Vagina (tissue), 2 donors: ENCODE data around the gene MEX3A.

Experiments
- POLR2A ChIP-seq, 2 donors: fragments of 450-650 bp; IDR thresholded peaks; one replicate each; pipeline ENCODE4 v1.6.1; 2017; ENCODE audit warnings: antibody characterized with exemption in 2 of 2, mild to moderate bottlenecking in 2 of 2, moderate library complexity in 2 of 2
- POLR2AphosphoS5 ChIP-seq, 2 donors: sonication (generic); formaldehyde crosslinking; IDR thresholded peaks; one replicate each; pipeline ENCODE4 v1.9.0; 2017; ENCODE audit warnings: antibody characterized with exemption in 2 of 2, mild to moderate bottlenecking in 2 of 2, low read depth in 1 of 2; ENCODE audit not compliant: insufficient read depth in 1 of 2
- TF ChIP-seq, protein P1 (sequence below), 3 experiments: fragments of 450-650 bp in 2 of 3; fragments of 200-600 bp in 1 of 3; sonication (generic) in 1 of 3; IDR thresholded peaks; one replicate each; pipeline ENCODE4 v1.5.1; 2017 to 2019; ENCODE audit warnings: antibody characterized with exemption in 3 of 3, mild to moderate bottlenecking in 2 of 3, moderate library complexity in 2 of 3

DNA sequence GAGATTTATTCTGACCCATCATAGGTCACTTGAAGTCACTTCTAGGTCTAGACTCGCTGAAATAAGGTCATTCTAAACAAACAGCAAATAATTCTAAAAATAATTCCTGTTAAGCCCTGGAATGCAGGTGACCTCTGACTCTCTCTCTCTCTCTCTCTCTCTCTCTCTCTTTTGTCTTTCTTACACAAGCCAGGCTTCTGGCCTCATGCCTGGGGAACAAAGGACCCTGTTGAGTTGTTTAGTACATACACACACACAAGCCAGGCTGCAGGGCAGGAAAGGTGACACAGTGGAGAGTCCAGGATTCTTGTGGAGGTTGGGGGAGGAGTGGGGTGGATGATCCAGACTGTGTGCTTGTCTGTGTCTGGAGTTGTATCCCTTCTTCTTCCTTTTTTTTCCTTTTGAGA, 4.0 kb upstream of the MEX3A start:
- TF ChIP-seq, protein P1, sequence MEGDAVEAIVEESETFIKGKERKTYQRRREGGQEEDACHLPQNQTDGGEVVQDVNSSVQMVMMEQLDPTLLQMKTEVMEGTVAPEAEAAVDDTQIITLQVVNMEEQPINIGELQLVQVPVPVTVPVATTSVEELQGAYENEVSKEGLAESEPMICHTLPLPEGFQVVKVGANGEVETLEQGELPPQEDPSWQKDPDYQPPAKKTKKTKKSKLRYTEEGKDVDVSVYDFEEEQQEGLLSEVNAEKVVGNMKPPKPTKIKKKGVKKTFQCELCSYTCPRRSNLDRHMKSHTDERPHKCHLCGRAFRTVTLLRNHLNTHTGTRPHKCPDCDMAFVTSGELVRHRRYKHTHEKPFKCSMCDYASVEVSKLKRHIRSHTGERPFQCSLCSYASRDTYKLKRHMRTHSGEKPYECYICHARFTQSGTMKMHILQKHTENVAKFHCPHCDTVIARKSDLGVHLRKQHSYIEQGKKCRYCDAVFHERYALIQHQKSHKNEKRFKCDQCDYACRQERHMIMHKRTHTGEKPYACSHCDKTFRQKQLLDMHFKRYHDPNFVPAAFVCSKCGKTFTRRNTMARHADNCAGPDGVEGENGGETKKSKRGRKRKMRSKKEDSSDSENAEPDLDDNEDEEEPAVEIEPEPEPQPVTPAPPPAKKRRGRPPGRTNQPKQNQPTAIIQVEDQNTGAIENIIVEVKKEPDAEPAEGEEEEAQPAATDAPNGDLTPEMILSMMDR (IDR thresholded peaks at IDR 0.05), result no peak
- TF ChIP-seq POLR2A (IDR thresholded peaks at IDR 0.05), result no peak
- no peak for TF ChIP-seq POLR2AphosphoS5 (IDR thresholded peaks at IDR 0.05; ENCODE audit: insufficient read depth in 1 of 2, low read depth in 1 of 2)
